Smooth muscle cell (in vitro differentiated cells): ENCODE results near the gene TEAD2. TPM values are rescaled to one million over a fixed set of nuclear protein-coding genes. Genes with fewer than 3 reads are reported as not detected.

Source experiments
- DNase-seq: peaks from one replicate; lab custom pipeline; 2025; ENCODE audit not compliant: unreplicated experiment; lab: John Stamatoyannopoulos, UW
- H2AFZ ChIP-seq: fragments of 200-600 bp; sonication (generic); 2 replicates; pipeline ENCODE4 v1.6.0; 2016; ENCODE audit warnings: antibody characterized with exemption, low read depth, mild to moderate bottlenecking
- H3F3A ChIP-seq: fragments of 200-600 bp; sonication (generic); 2 replicates; pipeline ENCODE4 v1.6.0; 2017; ENCODE audit warnings: antibody characterized with exemption, low read depth
- H3K27ac ChIP-seq: fragments of 200-600 bp; sonication (generic); 2 replicates; pipeline ENCODE4 v1.5.1; 2016; ENCODE audit warnings: low read depth, mild to moderate bottlenecking
- H3K27me3 ChIP-seq: fragments of 200-600 bp; sonication (generic); 2 replicates; pipeline ENCODE4 v1.6.1; 2016; ENCODE audit warnings: low read depth, mild to moderate bottlenecking
- H3K36me3 ChIP-seq: fragments of 200-600 bp; sonication (generic); 2 replicates; pipeline ENCODE4 v1.5.1; 2016; ENCODE audit warnings: low read depth
- H3K4me1 ChIP-seq: fragments of 200-600 bp; sonication (generic); 2 replicates; pipeline ENCODE4 v1.5.1; 2016; ENCODE audit warnings: low read depth
- H3K4me2 ChIP-seq: fragments of 200-600 bp; sonication (generic); 2 replicates; pipeline ENCODE4 v1.6.0; 2016; ENCODE audit warnings: mild to moderate bottlenecking
- H3K4me3 ChIP-seq: fragments of 200-600 bp; sonication (generic); 2 replicates; pipeline ENCODE4 v1.5.1; 2016; ENCODE audit warnings: mild to moderate bottlenecking
- H3K79me2 ChIP-seq: fragments of 200-600 bp; sonication (generic); 2 replicates; pipeline ENCODE4 v1.6.0; 2016; ENCODE audit warnings: low read depth, mild to moderate bottlenecking
- H3K9ac ChIP-seq: fragments of 200-600 bp; sonication (generic); 2 replicates; pipeline ENCODE4 v1.6.0; 2016; ENCODE audit warnings: low read depth
- H3K9me3 ChIP-seq: fragments of 200-600 bp; sonication (generic); replicated peaks from 2 replicates; pipeline ENCODE4 v1.5.1; 2016; ENCODE audit warnings: low read depth
- H4K20me1 ChIP-seq: fragments of 200-600 bp; sonication (generic); 2 replicates; pipeline ENCODE4 v1.6.0; 2016; ENCODE audit warnings: low read depth
- CTCF ChIP-seq: fragments of 200-600 bp; sonication (generic); IDR thresholded peaks from 2 replicates; pipeline ENCODE4 v1.5.1; 2017; ENCODE audit warnings: borderline replicate concordance, mild to moderate bottlenecking, antibody characterized with exemption; ENCODE audit not compliant: insufficient read depth, poor library complexity, severe bottlenecking
- WGBS: methylation state at CpG from one replicate; pipeline ENCODE4 v1.1.7; 2016; ENCODE audit warnings: low lambda C conversion rate; 5-methylcytosine and 5-hydroxymethylcytosine counted together
- polyA plus RNA-seq: library from polyadenylated mRNA; unstranded; fragments of >200 nt; fragmentation: Nextera tagmentation; extraction: Ambion mirVana; gene quantifications from 2 replicates; pipeline ENCODE4 v1.2.1, GENCODE V29; 2016
- total RNA-seq: library from RNA; depleted of rRNA; stranded (reverse); fragments of >200 nt; gene quantifications from 2 replicates; pipeline ENCODE4 v1.2.3, GENCODE V29; 2014

TEAD2 gene
- total and polyA plus RNA-seq, 2 experiments from 2014 or later: 58.5 to 71.8 TPM

DNA sequence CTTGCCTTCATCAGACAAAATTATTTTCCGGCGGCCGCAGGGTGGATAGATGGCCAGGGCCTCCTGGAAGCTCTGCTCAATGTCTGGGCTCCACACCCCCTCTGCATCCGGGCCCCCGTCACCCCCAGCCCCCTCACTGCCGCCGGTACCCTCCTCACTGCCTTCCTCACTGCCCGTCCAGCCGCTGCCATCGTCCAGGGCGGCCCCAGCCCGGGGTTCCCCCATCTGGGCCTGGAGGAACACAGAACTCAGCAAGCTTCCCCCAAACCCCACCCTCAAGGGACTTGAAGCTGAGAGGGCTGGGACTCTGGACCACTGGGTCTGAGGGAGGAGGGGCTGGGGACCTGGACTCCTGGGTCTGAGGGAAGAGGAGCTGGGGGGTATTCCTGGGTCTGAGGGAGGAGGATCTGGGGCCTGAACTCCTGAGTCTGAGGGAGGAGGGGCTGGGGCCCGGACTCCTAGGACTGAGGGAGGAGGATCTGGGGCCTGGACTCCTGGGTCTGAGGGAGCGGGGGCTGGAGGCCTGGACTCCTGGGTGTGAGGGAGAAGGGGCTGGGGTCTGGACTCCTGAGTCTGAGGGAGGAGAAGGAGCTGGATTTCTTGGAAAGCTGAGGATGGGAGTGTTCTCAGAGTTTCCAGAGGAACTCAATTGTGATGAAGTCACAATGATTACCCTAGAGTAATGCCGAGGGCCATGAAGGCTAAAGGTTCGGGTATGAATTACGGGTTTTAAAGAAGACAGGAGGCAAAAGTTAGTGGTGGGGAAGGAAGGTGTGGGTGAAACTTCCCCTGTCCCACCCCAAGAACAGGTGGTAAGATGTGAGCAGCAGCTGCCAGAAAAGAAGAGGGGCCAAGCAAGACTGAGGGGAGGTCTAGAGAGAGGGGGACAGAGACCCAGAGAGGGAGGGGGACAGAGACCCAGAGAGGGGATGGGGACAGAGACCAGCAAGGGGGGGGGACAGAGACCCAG lies 2.1 kb downstream of the TEAD2 start:
- TF ChIP-seq CTCF: no peak
- Histone ChIP-seq H3K4me1 (peaks cover 3% of the 10 kb centered on the region), H3K79me2 (peaks cover 41% of the 10 kb centered on the region), H3K9me3 (no peaks in the 10 kb centered on the region), H3K4me2 (peak overlapping the region; percentile 95), H3K27ac (peak overlapping the region; percentile 97), H2AFZ (no peak overlapping the region), H3K4me3 (peak overlapping the region; percentile 76), H3F3A (peaks cover 6% of the 10 kb centered on the region), H3K36me3 (no peaks in the 10 kb centered on the region), H4K20me1 (peaks cover 25% of the 10 kb centered on the region), H3K9ac (peak overlapping the region; percentile 96), H3K27me3 (no peaks in the 10 kb centered on the region)
- no peak for DNase-seq
- WGBS: 85% methylated on average over 16 of the region's 17 CpGs

DNA sequence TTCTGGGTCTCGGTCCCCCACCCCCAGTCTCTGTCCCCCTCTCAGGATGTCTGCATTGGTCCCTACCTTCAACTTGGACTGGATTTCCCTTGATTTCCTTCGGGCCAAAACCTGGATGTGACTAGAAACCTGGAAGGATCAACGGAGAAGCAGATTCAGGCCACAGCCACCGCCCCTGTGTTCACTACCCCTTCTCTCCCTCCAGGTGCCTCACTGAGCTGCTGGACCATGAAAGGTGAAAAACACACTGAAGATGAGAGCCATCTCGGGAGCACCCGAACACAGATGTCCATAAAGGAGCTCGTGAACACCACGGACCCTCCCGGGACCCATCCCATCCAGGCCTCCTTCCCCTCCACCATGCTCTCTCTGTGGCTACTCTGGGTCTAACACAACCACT lies 5.0 kb downstream of the TEAD2 start:
- Histone ChIP-seq H2AFZ (no peak overlapping the region), H4K20me1 (peaks cover 36% of the 10 kb centered on the region), H3K79me2 (peaks cover 40% of the 10 kb centered on the region)

DNA sequence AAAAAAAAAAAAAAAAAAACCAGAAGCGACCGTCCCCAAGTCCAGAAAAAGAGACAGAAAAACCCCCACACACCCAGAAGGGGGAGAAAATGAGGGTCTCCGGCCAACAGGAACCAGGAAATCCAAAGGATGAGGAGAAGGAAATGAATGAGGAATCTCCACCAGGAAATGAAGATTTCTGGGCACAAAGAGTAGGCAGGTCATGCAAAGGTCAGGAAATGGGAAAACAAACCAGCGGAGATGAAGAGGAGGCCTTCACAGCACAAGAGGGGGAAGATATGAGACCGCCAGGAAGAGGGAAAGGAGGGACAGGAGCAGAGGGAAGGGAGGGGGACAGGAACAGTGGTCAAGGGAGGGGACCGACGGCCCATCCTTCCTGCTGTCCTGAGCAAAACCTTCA lies 5.8 kb downstream of the TEAD2 start:
- Histone ChIP-seq H3F3A (no peaks in the 10 kb centered on the region), H3K27me3 (no peaks in the 10 kb centered on the region), H3K9ac (no peak overlapping the region), H3K4me2 (no peak overlapping the region), H3K9me3 (no peaks in the 10 kb centered on the region), H2AFZ (no peak overlapping the region), H3K4me1 (no peaks in the 10 kb centered on the region), H3K79me2 (peaks cover 32% of the 10 kb centered on the region), H3K36me3 (no peaks in the 10 kb centered on the region), H3K27ac (no peak overlapping the region), H3K4me3 (no peak overlapping the region), H4K20me1 (peaks cover 36% of the 10 kb centered on the region)
- no peak for TF ChIP-seq CTCF
- DNase-seq: no peak
- WGBS: 92% methylated on average over 7 of the region's 7 CpGs

More for the DNA sequence above, 5.0 kb downstream of the TEAD2 start:
- no peak for TF ChIP-seq CTCF
- Histone ChIP-seq H3K27me3 (no peaks in the 10 kb centered on the region), H3K4me1 (no peaks in the 10 kb centered on the region), H3K36me3 (no peaks in the 10 kb centered on the region), H3K27ac (no peak overlapping the region), H3F3A (no peaks in the 10 kb centered on the region), H3K4me2 (no peak overlapping the region), H3K9ac (no peak overlapping the region), H3K4me3 (no peak overlapping the region), H3K9me3 (no peaks in the 10 kb centered on the region)
- WGBS: 97% methylated on average over 9 of the region's 9 CpGs
- no peak for DNase-seq
